LNCAP (cell line): ENCODE results near the gene GLIS1.

ENCODE experiments used
- CTCF ChIP-seq: fragments of 450-650 bp; IDR thresholded peaks from 2 replicates; pipeline ENCODE4 v1.5.1; 2017; ENCODE audit warnings: mild to moderate bottlenecking

The GLIS1 gene

GRCh38 chr1:53574621-53575020 lies 164.3 kb downstream of the GLIS1 start:
- no peak for TF ChIP-seq CTCF

GRCh38 chr1:53573931-53574330 lies 165.0 kb downstream of the GLIS1 start:
- TF ChIP-seq CTCF, result no peak

GRCh38 chr1:53573522-53573921 lies 165.4 kb downstream of the GLIS1 start:
- TF ChIP-seq CTCF, result no peak

GRCh38 chr1:53572815-53573173 lies 166.2 kb downstream of the GLIS1 start:
- no peak for TF ChIP-seq CTCF

- no peak for TF ChIP-seq CTCF
Observed at GRCh38 chr1:53572065-53572814, 166.7 kb downstream of the GLIS1 start.

- no peak for TF ChIP-seq CTCF
Observed at GRCh38 chr1:53568540-53568939, 170.4 kb downstream of the GLIS1 start.

GRCh38 chr1:53567851-53568250 lies 171.1 kb downstream of the GLIS1 start:
- no peak for TF ChIP-seq CTCF

GRCh38 chr1:53567450-53567849 lies 171.5 kb downstream of the GLIS1 start:
- no peak for TF ChIP-seq CTCF
